Liver (tissue), 9 donors: Measurements from ENCODE around the gene MYO3B. TPM values are rescaled to one million over a fixed set of nuclear protein-coding genes. Genes with fewer than 3 reads are reported as not detected.

Experiments used
- DNase-seq: peaks from one replicate; pipeline ENCODE4 v3.0.0-alpha.2; 2017; ENCODE audit warnings: low spot score
- H3K27ac ChIP-seq, 2 donors: one replicate each; pipeline ENCODE4 v1.7.0; 2013; ENCODE audit warnings: inconsistent platforms in 2 of 2, low read length in 2 of 2, control low read depth in 1 of 2, low read depth in 1 of 2, mild to moderate bottlenecking in 1 of 2
- H3K27me3 ChIP-seq, 4 donors: one replicate each; pipeline versions ENCODE4 v1.6.1 to v1.7.0; 2013; ENCODE audit warnings: low read length in 3 of 4, inconsistent platforms in 1 of 4, mild to moderate bottlenecking in 1 of 4, moderate library complexity in 1 of 4; ENCODE audit not compliant: control insufficient read depth in 4 of 4, insufficient read depth in 4 of 4
- H3K36me3 ChIP-seq, 4 donors: one replicate each; pipeline versions ENCODE4 v1.6.1 to v1.7.0; 2013; ENCODE audit warnings: low read length in 3 of 4, mild to moderate bottlenecking in 3 of 4, low read depth in 1 of 4, moderate library complexity in 1 of 4; ENCODE audit not compliant: control insufficient read depth in 4 of 4, insufficient read depth in 3 of 4
- H3K4me1 ChIP-seq, 4 donors: one replicate each; pipeline versions ENCODE4 v1.6.1 to v1.7.0; 2013; ENCODE audit warnings: low read length in 3 of 4, mild to moderate bottlenecking in 3 of 4, moderate library complexity in 1 of 4; ENCODE audit not compliant: control insufficient read depth in 4 of 4, insufficient read depth in 4 of 4
- H3K4me3 ChIP-seq, 3 donors: one replicate each; pipeline versions ENCODE4 v1.6.1 to v1.7.0; 2013; ENCODE audit warnings: low read length in 3 of 3, control low read depth in 1 of 3, low read depth in 1 of 3, mild to moderate bottlenecking in 1 of 3
- H3K9ac ChIP-seq, 2 donors: one replicate each; pipeline ENCODE4 v1.7.0; 2013; ENCODE audit warnings: low read length in 2 of 2, mild to moderate bottlenecking in 2 of 2, moderate library complexity in 2 of 2, control low read depth in 1 of 2, low read depth in 1 of 2
- H3K9me3 ChIP-seq, 4 donors: one replicate each; pipeline versions ENCODE4 v1.6.1 to v1.7.0; 2013; ENCODE audit warnings: low read length in 3 of 4; ENCODE audit not compliant: control insufficient read depth in 4 of 4
- ATF3 ChIP-seq: IDR thresholded peaks from 2 replicates; pipeline ENCODE4 v1.6.1; 2016; ENCODE audit warnings: antibody characterized with exemption
- CTCF ChIP-seq: fragments of 150-350 bp; IDR thresholded peaks from 2 replicates; pipeline ENCODE4 v1.5.1; 2017; ENCODE audit warnings: improper control_type of control experiment, low read depth, low read length; ENCODE audit not compliant: missing input control
- EGR1 ChIP-seq, 2 donors: IDR thresholded peaks; 2 replicates each; pipeline ENCODE4 v1.6.1; 2016 to 2018; ENCODE audit warnings: antibody characterized with exemption in 2 of 2, low read depth in 2 of 2
- FOXA1 ChIP-seq: IDR thresholded peaks from 2 replicates; pipeline ENCODE4 v1.6.1; 2016; ENCODE audit warnings: antibody characterized with exemption
- FOXA2 ChIP-seq: IDR thresholded peaks from 2 replicates; pipeline ENCODE4 v1.6.1; 2016; ENCODE audit warnings: antibody characterized with exemption
- GABPA ChIP-seq, 2 donors: IDR thresholded peaks in 1 of 2; conservative IDR thresholded peaks in 1 of 2; 2 replicates each; pipeline ENCODE4 v1.6.1; 2016; ENCODE audit warnings: antibody characterized with exemption in 2 of 2, mild to moderate bottlenecking in 1 of 2, moderate library complexity in 1 of 2
- HNF4A ChIP-seq, 2 donors: conservative IDR thresholded peaks; 2 replicates each; pipeline ENCODE4 v1.6.1; 2016; ENCODE audit warnings: antibody characterized with exemption in 2 of 2, mild to moderate bottlenecking in 2 of 2
- HNF4G ChIP-seq: IDR thresholded peaks from 2 replicates; pipeline ENCODE4 v1.6.1; 2016; ENCODE audit warnings: antibody characterized with exemption
- JUND ChIP-seq, 2 donors: IDR thresholded peaks; 2 replicates each; pipeline ENCODE4 v1.6.1; 2016; ENCODE audit warnings: antibody characterized with exemption in 2 of 2
- MAX ChIP-seq: IDR thresholded peaks from 2 replicates; pipeline ENCODE4 v1.6.1; 2016; ENCODE audit warnings: antibody characterized with exemption
- NR2F2 ChIP-seq: IDR thresholded peaks from 2 replicates; pipeline ENCODE4 v1.6.1; 2016; ENCODE audit warnings: antibody characterized with exemption
- RAD21 ChIP-seq, 2 donors: IDR thresholded peaks; 2 replicates each; pipeline ENCODE4 v1.6.1; 2016; ENCODE audit warnings: antibody characterized with exemption in 2 of 2, mild to moderate bottlenecking in 2 of 2
- REST ChIP-seq: IDR thresholded peaks from 2 replicates; pipeline ENCODE4 v1.6.1; 2016; ENCODE audit warnings: antibody characterized with exemption, mild to moderate bottlenecking
- RXRA ChIP-seq, 2 donors: IDR thresholded peaks; 2 replicates each; pipeline ENCODE4 v1.6.1; 2017 to 2018; ENCODE audit warnings: antibody characterized with exemption in 2 of 2, mild to moderate bottlenecking in 1 of 2
- SP1 ChIP-seq: IDR thresholded peaks from 2 replicates; pipeline ENCODE4 v1.6.1; 2018; ENCODE audit warnings: antibody characterized with exemption, mild to moderate bottlenecking
- TAF1 ChIP-seq: conservative IDR thresholded peaks from 2 replicates; pipeline ENCODE4 v1.6.1; 2016; ENCODE audit warnings: antibody characterized with exemption, mild to moderate bottlenecking
- YY1 ChIP-seq: IDR thresholded peaks from 2 replicates; pipeline ENCODE4 v1.6.1; 2016; ENCODE audit warnings: antibody characterized with exemption, mild to moderate bottlenecking
- ZBTB33 ChIP-seq: IDR thresholded peaks from 2 replicates; pipeline ENCODE4 v1.6.1; 2016; ENCODE audit warnings: antibody characterized with exemption
- WGBS: extraction: QIAGEN DNeasy Blood & Tissue Kit; methylation state at CpG from one replicate; pipeline ENCODE4 v1.1.7; 2013; 5-methylcytosine and 5-hydroxymethylcytosine counted together
- polyA plus RNA-seq, 2 donors: library from polyadenylated mRNA; stranded (reverse) in 1 of 2; unstranded in 1 of 2; fragments of 200-250 nt in 1 of 2; fragments of >200 nt in 1 of 2; fragmentation: Nextera tagmentation in 1 of 2; extraction: Ambion mirVana in 1 of 2; gene quantifications; one replicate each; pipeline versions ENCODE4 v1.2.1 to v1.2.3, GENCODE V29; 2013 to 2015
- total RNA-seq, 2 donors: library from RNA; depleted of rRNA; stranded (reverse); fragments of >200 nt; gene quantifications; one replicate each; pipeline ENCODE4 v1.2.3, GENCODE V29; 2014
- donor health status: healthy.
- donor health status: healthy.
- donor health status: healthy.
- donor health status: healthy.
- donor health status: healthy.

MYO3B gene
- total and polyA plus RNA-seq, 4 donors, result under 0.01 to 0.05 TPM; not detected in 2

GRCh38 chr2:170191166-170191866 lies 13.4 kb downstream of the MYO3B start:
- H3K9ac ChIP-seq, result no peak overlapping the region
- no peak for DNase-seq
- no peak overlapping the region for H3K4me3 ChIP-seq
- peaks cover 2 to 18% (median 4%) of the 10 kb centered on the region in 4 donors for H3K9me3 ChIP-seq
- peaks cover 0 to 3% (median 0%) of the 10 kb centered on the region in 4 donors for H3K36me3 ChIP-seq
- no peak overlapping the region for H3K27ac ChIP-seq
- H3K27me3 ChIP-seq, result peaks cover 0 to 4% (median 0%) of the 10 kb centered on the region in 4 donors
- H3K4me1 ChIP-seq, result no peaks in the 10 kb centered on the region
- TF ChIP-seq CTCF (no peak), REST (no peak), ZBTB33 (no peak), RAD21 (IDR thresholded peaks at IDR 0.05) (no peak), ATF3 (no peak), JUND (IDR thresholded peaks at IDR 0.05) (no peak), FOXA2 (no peak), EGR1 (IDR thresholded peaks at IDR 0.05; ENCODE audit: low read depth in 2 of 2) (no peak), YY1 (no peak), TAF1 (no peak), GABPA (IDR thresholded peaks at IDR 0.05 in 1 of 2, conservative IDR thresholded peaks at IDR 0.05 in 1 of 2) (no peak), NR2F2 (no peak), FOXA1 (no peak), HNF4G (no peak), SP1 (no peak), HNF4A (conservative IDR thresholded peaks at IDR 0.05) (no peak), MAX (no peak), RXRA (IDR thresholded peaks at IDR 0.05) (no peak)
- WGBS, result 81% methylated on average over 8 of the region's 8 CpGs
